OCI-LY1 (cell line): Measurements from ENCODE around the gene OR2F1.

Source experiments
- CTCF ChIP-seq: fragments of 200-600 bp; sonication (generic), shearing (Covaris generic); IDR thresholded peaks from 2 replicates; pipeline ENCODE4 v1.5.1; 2017; ENCODE audit warnings: mild to moderate bottlenecking, antibody characterized with exemption, low read length, moderate library complexity, mixed read lengths
- EZH2 ChIP-seq: fragments of 200-600 bp; sonication (generic), shearing (Covaris generic); IDR thresholded peaks from 2 replicates; pipeline ENCODE4 v1.8.0; 2017; ENCODE audit warnings: borderline replicate concordance, mixed run types, mild to moderate bottlenecking, antibody characterized with exemption, low read length, moderate library complexity, mixed read lengths

DNA sequence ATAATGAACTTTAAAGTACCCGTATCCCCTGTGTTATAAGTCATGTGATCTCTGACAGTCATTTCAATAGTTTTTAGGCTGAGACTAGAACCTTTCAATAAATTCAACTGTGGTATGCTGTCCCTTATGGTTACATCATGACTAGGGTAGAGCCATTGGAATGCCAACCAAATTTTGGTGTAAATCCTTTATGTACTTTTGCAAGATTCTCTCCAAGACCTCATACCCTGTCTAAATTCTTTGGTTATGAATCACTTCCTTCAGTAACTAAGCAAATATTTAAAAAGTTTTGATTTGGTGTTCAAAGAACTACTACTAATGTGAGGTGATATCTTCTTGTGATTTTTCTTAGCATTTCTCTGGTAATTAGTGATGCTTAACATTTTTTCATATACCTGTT, 24.7 kb downstream of the OR2F1 start:
- no peak for TF ChIP-seq CTCF
- TF ChIP-seq EZH2 = no peak
